ENCODE data around the gene RERE.

Gene RERE

DNA sequence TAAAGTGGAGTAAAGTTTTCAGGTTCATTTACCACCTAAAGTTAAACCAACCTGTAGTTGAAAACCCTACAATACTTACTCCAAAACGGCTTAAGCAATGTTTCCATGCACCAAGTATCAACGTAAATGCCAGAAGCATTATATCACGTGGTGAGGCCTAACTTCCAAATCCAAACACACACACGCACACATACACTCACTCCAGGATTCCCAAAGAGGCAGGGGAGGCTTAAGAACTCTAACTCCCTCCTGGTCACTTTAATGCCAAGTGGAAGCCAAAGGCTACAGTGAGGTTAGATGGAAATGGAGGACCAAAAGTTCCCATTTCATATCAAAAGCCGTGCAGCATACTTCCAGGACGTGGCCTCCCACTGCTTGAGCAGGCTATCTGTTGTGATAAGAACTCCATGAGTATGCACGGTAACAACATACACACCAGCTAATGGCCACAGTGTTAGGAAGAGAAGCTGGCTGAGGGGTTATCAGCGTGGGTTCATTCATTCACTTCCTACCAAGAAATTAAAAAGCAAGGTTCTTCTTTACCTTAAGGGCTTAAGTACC lies 275.4 kb downstream of the RERE start:
- Histone ChIP-seq H3K9me2 (replicated peaks; ENCODE audit: insufficient read depth, low read length) (no peaks in the 10 kb centered on the region), H3K4me3 (ENCODE audit: insufficient read depth, low read length, poor library complexity, severe bottlenecking) (no peak overlapping the region), H3K9me3 (ENCODE audit: insufficient read depth, low read length) (peaks cover 5% of the 10 kb centered on the region; the same call in 1 of the 2 replicates), H3K27ac (ENCODE audit: low read depth, low read length) (no peak overlapping the region), H3K79me2 (ENCODE audit: insufficient read depth, low read length) (no peaks in the 10 kb centered on the region), H3K27me3 (ENCODE audit: low read length) (no peaks in the 10 kb centered on the region), H3K4me2 (ENCODE audit: low read depth, low read length, poor library complexity, severe bottlenecking) (no peak overlapping the region), H3F3A (ENCODE audit: insufficient read depth) (no peaks in the 10 kb centered on the region; the same call in 1 of the 2 replicates), H2AFZ (ENCODE audit: low read depth, low read length, severe bottlenecking) (no peak overlapping the region), H3K9ac (ENCODE audit: low read length) (no peak overlapping the region), H3K36me3 (ENCODE audit: low read length) (peaks cover 9% of the 10 kb centered on the region), H4K20me1 (ENCODE audit: low read depth, low read length) (no peaks in the 10 kb centered on the region)
- TF ChIP-seq, protein P1, sequence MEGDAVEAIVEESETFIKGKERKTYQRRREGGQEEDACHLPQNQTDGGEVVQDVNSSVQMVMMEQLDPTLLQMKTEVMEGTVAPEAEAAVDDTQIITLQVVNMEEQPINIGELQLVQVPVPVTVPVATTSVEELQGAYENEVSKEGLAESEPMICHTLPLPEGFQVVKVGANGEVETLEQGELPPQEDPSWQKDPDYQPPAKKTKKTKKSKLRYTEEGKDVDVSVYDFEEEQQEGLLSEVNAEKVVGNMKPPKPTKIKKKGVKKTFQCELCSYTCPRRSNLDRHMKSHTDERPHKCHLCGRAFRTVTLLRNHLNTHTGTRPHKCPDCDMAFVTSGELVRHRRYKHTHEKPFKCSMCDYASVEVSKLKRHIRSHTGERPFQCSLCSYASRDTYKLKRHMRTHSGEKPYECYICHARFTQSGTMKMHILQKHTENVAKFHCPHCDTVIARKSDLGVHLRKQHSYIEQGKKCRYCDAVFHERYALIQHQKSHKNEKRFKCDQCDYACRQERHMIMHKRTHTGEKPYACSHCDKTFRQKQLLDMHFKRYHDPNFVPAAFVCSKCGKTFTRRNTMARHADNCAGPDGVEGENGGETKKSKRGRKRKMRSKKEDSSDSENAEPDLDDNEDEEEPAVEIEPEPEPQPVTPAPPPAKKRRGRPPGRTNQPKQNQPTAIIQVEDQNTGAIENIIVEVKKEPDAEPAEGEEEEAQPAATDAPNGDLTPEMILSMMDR (IDR thresholded peaks at IDR 0.05; ENCODE audit: insufficient read depth, low read length, poor library complexity, severe bottlenecking): no peak
- no peak for TF ChIP-seq EZH2phosphoT487 (conservative IDR thresholded peaks at IDR 0.05; ENCODE audit: low read length)

DNA sequence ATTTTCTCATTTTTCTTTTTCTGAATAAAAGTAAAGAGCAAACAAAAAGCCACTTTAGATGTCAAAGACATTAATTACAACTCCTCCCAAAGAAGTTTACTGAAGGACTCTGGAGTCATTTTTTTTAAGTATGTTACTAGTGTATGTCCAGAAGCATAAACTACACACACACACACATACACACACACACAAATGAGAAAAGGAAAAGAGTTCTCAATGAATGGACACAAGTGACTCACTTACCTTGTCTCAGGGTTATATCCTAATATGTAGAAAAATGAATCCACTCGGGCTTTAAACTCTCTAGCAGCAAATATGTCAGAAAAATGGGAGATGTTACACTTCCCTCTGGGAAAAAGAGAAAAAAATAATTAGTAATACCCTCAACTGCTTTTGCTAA lies 276.5 kb downstream of the RERE start:
- Histone ChIP-seq H3K36me3 (ENCODE audit: low read length) (peaks cover 9% of the 10 kb centered on the region), H3K4me2 (ENCODE audit: low read depth, low read length, poor library complexity, severe bottlenecking) (no peak overlapping the region), H4K20me1 (ENCODE audit: low read depth, low read length) (no peaks in the 10 kb centered on the region), H3K9ac (ENCODE audit: low read length) (no peak overlapping the region), H3K27ac (ENCODE audit: low read depth, low read length) (no peak overlapping the region), H3K79me2 (ENCODE audit: insufficient read depth, low read length) (no peaks in the 10 kb centered on the region), H3K4me3 (ENCODE audit: insufficient read depth, low read length, poor library complexity, severe bottlenecking) (no peak overlapping the region), H2AFZ (ENCODE audit: low read depth, low read length, severe bottlenecking) (no peak overlapping the region), H3K27me3 (ENCODE audit: low read length) (no peaks in the 10 kb centered on the region), H3K9me2 (replicated peaks; ENCODE audit: insufficient read depth, low read length) (no peaks in the 10 kb centered on the region), H3F3A (ENCODE audit: insufficient read depth) (no peaks in the 10 kb centered on the region; the same call in 1 of the 2 replicates), H3K9me3 (ENCODE audit: insufficient read depth, low read length) (peaks cover 5% of the 10 kb centered on the region; the same call in 1 of the 2 replicates)
- TF ChIP-seq, protein P1 (IDR thresholded peaks at IDR 0.05; ENCODE audit: insufficient read depth, low read length, poor library complexity, severe bottlenecking): no peak
- no peak for TF ChIP-seq EZH2phosphoT487 (conservative IDR thresholded peaks at IDR 0.05; ENCODE audit: low read length)

DNA sequence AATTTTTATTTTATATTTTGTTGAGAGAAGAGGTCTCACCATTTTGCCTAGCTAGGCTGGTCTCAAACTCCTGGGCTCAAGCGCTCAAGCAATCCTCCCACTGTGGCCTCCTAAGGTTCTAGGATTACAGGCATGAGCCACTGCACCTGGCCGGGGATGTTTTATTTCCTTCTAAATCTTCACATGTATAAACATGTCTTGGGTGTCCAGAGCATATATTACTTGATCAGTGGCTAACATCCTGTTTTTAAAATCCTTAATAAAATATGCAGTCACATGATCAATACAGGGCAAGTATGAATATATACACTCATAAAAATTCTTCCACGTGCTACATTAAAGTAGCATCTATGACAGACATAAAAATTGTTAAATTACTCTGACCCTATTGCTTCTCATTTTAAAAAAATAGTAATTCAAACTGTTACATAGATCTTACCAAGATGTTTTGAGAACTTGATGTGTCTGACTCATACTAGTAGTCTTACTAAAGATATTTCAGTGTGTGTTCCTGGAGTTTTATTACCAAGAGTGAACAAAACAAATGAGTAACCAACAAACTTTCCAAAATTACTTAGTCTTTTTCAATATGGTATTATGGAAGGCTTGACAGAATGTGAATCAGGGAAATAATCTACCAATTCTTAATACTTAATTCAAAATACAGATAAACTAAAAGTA lies 277.0 kb downstream of the RERE start:
- H3K9ac ChIP-seq (ENCODE audit: low read length): no peak overlapping the region

More for the DNA sequence above, 277.0 kb downstream of the RERE start:
- H3K9me3 ChIP-seq (ENCODE audit: insufficient read depth, low read length): peaks cover 5% of the 10 kb centered on the region; the same call in 1 of the 2 replicates
- H3K4me3 ChIP-seq (ENCODE audit: insufficient read depth, low read length, poor library complexity, severe bottlenecking): no peak overlapping the region
- H3F3A ChIP-seq (ENCODE audit: insufficient read depth): peaks cover 2% of the 10 kb centered on the region; the same call in 1 of the 2 replicates
- H2AFZ ChIP-seq (ENCODE audit: low read depth, low read length, severe bottlenecking): no peak overlapping the region
- peaks cover 9% of the 10 kb centered on the region for H3K36me3 ChIP-seq (ENCODE audit: low read length)
- H3K27me3 ChIP-seq (ENCODE audit: low read length): no peaks in the 10 kb centered on the region
- TF ChIP-seq, protein P1 (IDR thresholded peaks at IDR 0.05; ENCODE audit: insufficient read depth, low read length, poor library complexity, severe bottlenecking): no peak
- TF ChIP-seq EZH2phosphoT487 (conservative IDR thresholded peaks at IDR 0.05; ENCODE audit: low read length): no peak
- H3K4me2 ChIP-seq (ENCODE audit: low read depth, low read length, poor library complexity, severe bottlenecking): no peak overlapping the region
- no peaks in the 10 kb centered on the region for H4K20me1 ChIP-seq (ENCODE audit: low read depth, low read length)
- H3K9me2 ChIP-seq (replicated peaks; ENCODE audit: insufficient read depth, low read length): no peaks in the 10 kb centered on the region
- H3K79me2 ChIP-seq (ENCODE audit: insufficient read depth, low read length): no peaks in the 10 kb centered on the region
- H3K27ac ChIP-seq (ENCODE audit: low read depth, low read length): no peak overlapping the region

Measured in SU-DHL-6 (cell line).